DND-41 (cell line): ENCODE results near the gene FGF7.

Source experiments
- ATAC-seq: fragments of 200-7000 bp; cut with Tn5 transposase; 3 replicates; pipeline ENCODE4 v1.9.1; 2021; ENCODE audit warnings: low read depth; ENCODE audit not compliant: insufficient read depth
- DNase-seq: peaks from one replicate; pipeline ENCODE4 v3.0.0-alpha.2; 2020
- H2AFZ ChIP-seq: 2 replicates; pipeline ENCODE4 v1.6.0; 2012; ENCODE audit warnings: low read depth, low read length
- H3K27ac ChIP-seq: 2 replicates; pipeline ENCODE4 v1.5.1; 2012; ENCODE audit warnings: low read length, inconsistent platforms
- H3K27me3 ChIP-seq: fragments of 200-600 bp; sonication (generic); 2 replicates; pipeline ENCODE4 v1.6.0; 2012; ENCODE audit warnings: low read length, mild to moderate bottlenecking, inconsistent platforms; ENCODE audit not compliant: insufficient read depth, poor library complexity
- H3K36me3 ChIP-seq: 2 replicates; pipeline ENCODE4 v1.5.1; 2012; ENCODE audit warnings: low read length, inconsistent platforms; ENCODE audit not compliant: insufficient read depth
- H3K4me1 ChIP-seq: 2 replicates; pipeline ENCODE4 v1.5.1; 2012; ENCODE audit warnings: mild to moderate bottlenecking, low read length; ENCODE audit not compliant: insufficient read depth
- H3K4me2 ChIP-seq: 2 replicates; pipeline ENCODE4 v1.6.0; 2012; ENCODE audit warnings: mild to moderate bottlenecking, moderate library complexity, low read length, inconsistent platforms; ENCODE audit not compliant: insufficient read depth
- H3K4me3 ChIP-seq, 2 experiments: fragments of 200-600 bp in 1 of 2; shearing (Covaris generic) in 1 of 2; 2 replicates each; pipeline ENCODE4 v1.5.1; 2012 to 2016; ENCODE audit warnings: inconsistent platforms in 2 of 2, low read length in 2 of 2, mild to moderate bottlenecking in 2 of 2, low read depth in 1 of 2, moderate library complexity in 1 of 2
- H3K79me2 ChIP-seq: 2 replicates; pipeline ENCODE4 v1.6.0; 2012; ENCODE audit warnings: low read length, inconsistent platforms; ENCODE audit not compliant: insufficient read depth
- H3K9ac ChIP-seq: 2 replicates; pipeline ENCODE4 v1.6.0; 2012; ENCODE audit warnings: low read depth, mild to moderate bottlenecking, inconsistent platforms, low read length, moderate library complexity
- H3K9me3 ChIP-seq: 2 replicates; pipeline ENCODE4 v1.5.1; 2012; ENCODE audit warnings: low read length, moderate library complexity, mild to moderate bottlenecking, inconsistent platforms; ENCODE audit not compliant: insufficient read depth, severe bottlenecking
- H4K20me1 ChIP-seq: 2 replicates; pipeline ENCODE4 v1.6.0; 2012; ENCODE audit warnings: low read length; ENCODE audit not compliant: insufficient read depth
- EZH2 ChIP-seq: IDR thresholded peaks from 3 replicates; pipeline ENCODE4 v1.6.1; 2012; ENCODE audit warnings: borderline replicate concordance, low read depth, mild to moderate bottlenecking, moderate library complexity, low read length, inconsistent platforms; ENCODE audit not compliant: severe bottlenecking
- TF ChIP-seq, protein P1 (sequence below): IDR thresholded peaks from 2 replicates; pipeline ENCODE4 v1.5.1; 2012; ENCODE audit warnings: borderline replicate concordance, low read length, moderate library complexity, mild to moderate bottlenecking; ENCODE audit not compliant: poor library complexity, severe bottlenecking; ENCODE audit errors: extremely low read depth

Gene FGF7

GRCh38 chr15:49424954-49425353 is 1.9 kb downstream of the FGF7 start:
- Histone ChIP-seq H3K4me2 (no peak overlapping the region), H2AFZ (no peak overlapping the region), H4K20me1 (no peaks in the 10 kb centered on the region), H3K9ac (no peak overlapping the region), H3K27me3 (no peaks in the 10 kb centered on the region), H3K79me2 (no peaks in the 10 kb centered on the region), H3K4me3 (no peak overlapping the region), H3K9me3 (no peaks in the 10 kb centered on the region), H3K27ac (no peak overlapping the region), H3K36me3 (no peaks in the 10 kb centered on the region), H3K4me1 (no peaks in the 10 kb centered on the region)
- ATAC-seq (no peak), DNase-seq (no peak)
- TF ChIP-seq, protein P1, sequence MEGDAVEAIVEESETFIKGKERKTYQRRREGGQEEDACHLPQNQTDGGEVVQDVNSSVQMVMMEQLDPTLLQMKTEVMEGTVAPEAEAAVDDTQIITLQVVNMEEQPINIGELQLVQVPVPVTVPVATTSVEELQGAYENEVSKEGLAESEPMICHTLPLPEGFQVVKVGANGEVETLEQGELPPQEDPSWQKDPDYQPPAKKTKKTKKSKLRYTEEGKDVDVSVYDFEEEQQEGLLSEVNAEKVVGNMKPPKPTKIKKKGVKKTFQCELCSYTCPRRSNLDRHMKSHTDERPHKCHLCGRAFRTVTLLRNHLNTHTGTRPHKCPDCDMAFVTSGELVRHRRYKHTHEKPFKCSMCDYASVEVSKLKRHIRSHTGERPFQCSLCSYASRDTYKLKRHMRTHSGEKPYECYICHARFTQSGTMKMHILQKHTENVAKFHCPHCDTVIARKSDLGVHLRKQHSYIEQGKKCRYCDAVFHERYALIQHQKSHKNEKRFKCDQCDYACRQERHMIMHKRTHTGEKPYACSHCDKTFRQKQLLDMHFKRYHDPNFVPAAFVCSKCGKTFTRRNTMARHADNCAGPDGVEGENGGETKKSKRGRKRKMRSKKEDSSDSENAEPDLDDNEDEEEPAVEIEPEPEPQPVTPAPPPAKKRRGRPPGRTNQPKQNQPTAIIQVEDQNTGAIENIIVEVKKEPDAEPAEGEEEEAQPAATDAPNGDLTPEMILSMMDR, result no peak
- no peak for TF ChIP-seq EZH2

- no peaks in the 10 kb centered on the region for H3K36me3 ChIP-seq
- H3K27ac ChIP-seq, result no peak overlapping the region
- ATAC-seq (no peak), DNase-seq (no peak)
- H3K79me2 ChIP-seq, result no peaks in the 10 kb centered on the region
- H3K4me2 ChIP-seq, result no peak overlapping the region
- H4K20me1 ChIP-seq, result no peaks in the 10 kb centered on the region
- H2AFZ ChIP-seq, result no peak overlapping the region
- H3K9ac ChIP-seq, result no peak overlapping the region
- no peak for TF ChIP-seq EZH2
- TF ChIP-seq, protein P1, result no peak
- H3K4me3 ChIP-seq, result no peak overlapping the region
- no peaks in the 10 kb centered on the region for H3K4me1 ChIP-seq
- H3K9me3 ChIP-seq, result no peaks in the 10 kb centered on the region
- peaks cover 3% of the 10 kb centered on the region for H3K27me3 ChIP-seq
These were observed 4.3 kb downstream of the FGF7 start for GRCh38 chr15:49427372-49427771.

- DNase-seq (no peak), ATAC-seq (no peak)
- H3K4me2 ChIP-seq, result no peak overlapping the region
- no peaks in the 10 kb centered on the region for H3K36me3 ChIP-seq
- TF ChIP-seq, protein P1, result no peak
- no peak for TF ChIP-seq EZH2
- H3K9me3 ChIP-seq, result no peaks in the 10 kb centered on the region
- H3K9ac ChIP-seq, result no peak overlapping the region
- no peaks in the 10 kb centered on the region for H3K79me2 ChIP-seq
- no peak overlapping the region for H3K27ac ChIP-seq
- no peaks in the 10 kb centered on the region for H4K20me1 ChIP-seq
- peaks cover 3% of the 10 kb centered on the region for H3K27me3 ChIP-seq
- H3K4me1 ChIP-seq, result no peaks in the 10 kb centered on the region
- no peak overlapping the region for H3K4me3 ChIP-seq
- no peak overlapping the region for H2AFZ ChIP-seq
These were observed 5.5 kb downstream of the FGF7 start for GRCh38 chr15:49428409-49429095.

- Histone ChIP-seq H3K9ac (no peak overlapping the region), H3K9me3 (no peaks in the 10 kb centered on the region), H4K20me1 (no peaks in the 10 kb centered on the region), H3K4me1 (no peaks in the 10 kb centered on the region), H3K27me3 (peaks cover 3% of the 10 kb centered on the region), H3K27ac (no peak overlapping the region), H3K4me2 (no peak overlapping the region), H3K4me3 (no peak overlapping the region), H2AFZ (no peak overlapping the region), H3K36me3 (no peaks in the 10 kb centered on the region), H3K79me2 (no peaks in the 10 kb centered on the region)
- DNase-seq, result no peak
- no peak for ATAC-seq
- TF ChIP-seq, protein P1, result no peak
- no peak for TF ChIP-seq EZH2
These were observed 7.0 kb downstream of the FGF7 start for GRCh38 chr15:49430046-49430445.
